Mesendoderm (in vitro differentiated cells): ENCODE measurements around the gene ZNF79.
A peak's percentile ranks its signal among the peaks of the same experiment; 100 is the strongest.

Source experiments
- DNase-seq: peaks from one replicate; pipeline ENCODE4 v3.0.0; 2013
- H2AK5ac ChIP-seq: 2 replicates; pipeline ENCODE4 v1.6.1; 2013; ENCODE audit warnings: low read length, inconsistent platforms
- H2BK120ac ChIP-seq: 2 replicates; pipeline ENCODE4 v1.6.1; 2013; ENCODE audit warnings: low read depth, mild to moderate bottlenecking, low read length, moderate library complexity, mixed read lengths
- H2BK15ac ChIP-seq: replicated peaks from 2 replicates; pipeline ENCODE4 v1.6.1; 2013; ENCODE audit warnings: low read depth, mild to moderate bottlenecking, moderate library complexity
- H2BK5ac ChIP-seq: 2 replicates; pipeline ENCODE4 v1.6.1; 2013; ENCODE audit warnings: low read length, inconsistent platforms
- H3K18ac ChIP-seq: 2 replicates; pipeline ENCODE4 v1.6.1; 2013; ENCODE audit warnings: mild to moderate bottlenecking, low read length, mixed read lengths
- H3K23ac ChIP-seq: one replicate; pipeline ENCODE4 v1.6.1; 2013; ENCODE audit warnings: low read length
- H3K27ac ChIP-seq: 2 replicates; pipeline ENCODE4 v1.5.1; 2013; ENCODE audit warnings: low read depth, mild to moderate bottlenecking, inconsistent platforms, low read length, moderate library complexity
- H3K27me3 ChIP-seq: 2 replicates; pipeline ENCODE4 v1.6.1; 2013; ENCODE audit warnings: low read length, control low read depth, mild to moderate bottlenecking, inconsistent platforms; ENCODE audit not compliant: insufficient read depth, poor library complexity
- H3K36me3 ChIP-seq: 2 replicates; pipeline ENCODE4 v1.6.1; 2013; ENCODE audit warnings: low read length, inconsistent platforms; ENCODE audit not compliant: control insufficient read depth, insufficient read depth
- H3K4ac ChIP-seq: one replicate; pipeline ENCODE4 v1.6.1; 2013; ENCODE audit warnings: low read depth, mild to moderate bottlenecking, low read length, moderate library complexity
- H3K4me1 ChIP-seq: 2 replicates; pipeline ENCODE4 v1.6.1; 2013; ENCODE audit warnings: low read depth, low read length, inconsistent platforms; ENCODE audit not compliant: control insufficient read depth
- H3K4me2 ChIP-seq: 2 replicates; pipeline ENCODE4 v1.6.1; 2013; ENCODE audit warnings: low read length
- H3K4me3 ChIP-seq: 2 replicates; pipeline ENCODE4 v1.5.1; 2013; ENCODE audit warnings: mild to moderate bottlenecking, low read length
- H3K56ac ChIP-seq: one replicate; pipeline ENCODE4 v1.6.1; 2013; ENCODE audit warnings: low read length
- H3K79me1 ChIP-seq: 2 replicates; pipeline ENCODE4 v1.6.1; 2013; ENCODE audit warnings: low read length, inconsistent platforms
- H3K79me2 ChIP-seq: 2 replicates; pipeline ENCODE4 v1.6.1; 2013; ENCODE audit warnings: mild to moderate bottlenecking, low read length; ENCODE audit not compliant: control insufficient read depth, insufficient read depth
- H3K9ac ChIP-seq: 2 replicates; pipeline ENCODE4 v1.6.1; 2013; ENCODE audit warnings: low read length, inconsistent platforms
- H4K5ac ChIP-seq: one replicate; pipeline ENCODE4 v1.6.1; 2013; ENCODE audit warnings: low read length
- H4K8ac ChIP-seq: one replicate; pipeline ENCODE4 v1.6.1; 2013; ENCODE audit warnings: low read depth, mild to moderate bottlenecking, control low read depth, low read length, moderate library complexity
- WGBS: extraction: QIAGEN DNeasy Blood & Tissue Kit; methylation state at CpG from one replicate; pipeline ENCODE4 v1.1.7; 2013; ENCODE audit warnings: low lambda C conversion rate, missing lambda C conversion rate; ENCODE audit not compliant: insufficient coverage; ENCODE audit errors: extremely low coverage; 5-methylcytosine and 5-hydroxymethylcytosine counted together

The ZNF79 gene

DNA sequence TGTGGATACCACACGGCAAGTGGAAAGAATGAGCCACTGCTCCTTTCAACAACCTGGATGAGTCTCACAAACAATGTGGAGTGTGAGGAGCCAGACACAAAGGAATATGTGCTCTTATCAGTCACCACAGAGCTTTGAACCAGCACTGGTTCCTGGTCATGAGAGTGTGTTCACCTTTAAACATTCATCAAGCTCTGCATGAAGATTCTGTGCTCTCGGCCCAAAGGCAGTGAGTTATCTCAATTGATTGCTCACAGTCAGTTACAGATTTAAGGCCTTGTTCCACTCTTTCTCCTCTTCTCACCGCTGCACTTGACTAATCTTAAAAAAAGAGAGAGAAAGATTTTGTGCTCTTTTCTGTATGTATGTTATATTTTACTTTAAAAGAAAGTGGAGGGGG, 46.5 kb downstream of the ZNF79 start:
- Histone ChIP-seq H3K4me3 (no peak overlapping the region), H3K27ac (no peak overlapping the region), H2AK5ac (no peak overlapping the region), H3K18ac (no peak overlapping the region), H3K23ac (no peak overlapping the region), H2BK5ac (no peak overlapping the region), H2BK15ac (no peak overlapping the region), H2BK120ac (no peak overlapping the region), H3K4me1 (no peaks in the 10 kb centered on the region), H3K27me3 (no peaks in the 10 kb centered on the region), H3K4me2 (no peak overlapping the region), H3K9ac (no peak overlapping the region), H3K36me3 (no peaks in the 10 kb centered on the region), H3K4ac (no peak overlapping the region), H3K79me1 (no peaks in the 10 kb centered on the region), H3K79me2 (no peaks in the 10 kb centered on the region), H4K5ac (no peak overlapping the region), H3K56ac (no peak overlapping the region), H4K8ac (no peak overlapping the region)
- WGBS = no CpG with 5 or more reads among the region's 3 CpGs
- DNase-seq = peak; percentile 27

DNA sequence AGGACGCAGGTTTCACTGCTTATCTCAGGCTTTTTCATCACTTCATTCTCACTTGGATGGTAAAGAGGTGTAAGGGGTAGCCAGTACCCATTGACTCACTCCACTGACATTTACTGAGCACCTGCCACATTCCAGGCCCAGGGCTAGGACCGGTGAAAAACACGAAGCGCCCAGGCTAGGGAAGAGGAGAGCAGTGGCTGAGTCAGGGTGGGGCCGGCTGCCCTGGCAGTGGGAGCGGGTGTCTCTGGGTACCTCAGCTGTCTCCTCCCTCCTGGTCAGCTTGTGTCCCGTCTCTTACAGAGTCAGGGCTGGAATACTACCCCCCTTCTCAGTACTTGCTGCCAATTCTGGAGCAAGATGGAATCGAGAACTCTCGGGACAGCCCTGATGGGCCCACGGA, 49.3 kb downstream of the ZNF79 start:
- Histone ChIP-seq H3K4me2 (no peak overlapping the region), H3K18ac (no peak overlapping the region), H3K4me1 (no peaks in the 10 kb centered on the region), H3K56ac (no peak overlapping the region), H4K8ac (no peak overlapping the region), H3K79me1 (no peaks in the 10 kb centered on the region), H3K9ac (no peak overlapping the region), H4K5ac (no peak overlapping the region), H3K4ac (no peak overlapping the region), H2BK5ac (no peak overlapping the region), H2BK15ac (no peak overlapping the region), H3K27me3 (no peaks in the 10 kb centered on the region), H3K27ac (no peak overlapping the region), H3K4me3 (no peak overlapping the region), H3K36me3 (no peaks in the 10 kb centered on the region), H3K79me2 (no peaks in the 10 kb centered on the region), H2BK120ac (no peak overlapping the region), H3K23ac (no peak overlapping the region), H2AK5ac (no peak overlapping the region)
- no peak for DNase-seq
- WGBS = no CpG with 5 or more reads among the region's 10 CpGs

DNA sequence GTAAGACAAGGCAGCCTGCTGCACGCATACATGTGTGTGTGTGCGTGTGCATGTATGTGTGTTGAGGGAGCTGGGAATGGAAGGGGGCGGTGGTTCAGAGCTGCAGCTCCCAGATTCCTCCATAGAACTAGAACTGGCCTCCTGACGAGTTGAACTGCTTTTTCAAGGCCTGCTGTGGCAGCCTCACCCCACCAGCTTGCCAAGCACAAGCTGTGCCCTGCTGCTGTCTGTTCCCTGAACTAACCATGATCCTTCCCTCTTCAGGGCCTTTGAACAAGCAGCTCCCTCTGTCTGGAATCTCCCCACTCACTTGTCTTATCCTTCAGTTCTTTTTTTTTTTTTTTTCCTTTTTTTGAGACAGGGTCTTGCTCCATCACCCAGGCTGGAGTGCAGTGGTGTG, 49.8 kb downstream of the ZNF79 start:
- H3K4ac ChIP-seq = no peak overlapping the region

DNA sequence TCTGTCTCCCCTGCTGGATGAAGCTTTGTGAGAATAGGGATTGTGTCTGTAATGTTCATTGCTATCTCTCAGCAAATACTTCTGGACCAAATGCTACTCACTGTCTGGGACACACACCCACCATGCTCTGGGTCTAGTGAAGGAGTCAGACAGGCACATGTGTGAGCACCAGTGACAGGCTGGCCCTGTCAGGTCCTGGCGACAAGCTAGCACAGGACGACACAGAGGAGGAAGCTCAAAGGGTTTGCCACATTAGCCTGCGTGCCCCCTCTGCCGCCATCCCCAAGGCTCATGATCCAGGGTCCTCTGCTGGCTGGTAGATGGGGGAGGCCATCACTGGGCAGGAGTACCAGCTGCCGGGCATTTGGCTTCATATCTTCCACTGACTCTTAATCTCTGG, 50.4 kb downstream of the ZNF79 start:
- Histone ChIP-seq H3K36me3 (no peaks in the 10 kb centered on the region), H4K8ac (no peak overlapping the region), H3K56ac (no peak overlapping the region), H2AK5ac (no peak overlapping the region), H3K4me1 (no peaks in the 10 kb centered on the region), H3K79me1 (no peaks in the 10 kb centered on the region), H3K27ac (no peak overlapping the region), H4K5ac (no peak overlapping the region), H2BK15ac (no peak overlapping the region), H3K4me2 (no peak overlapping the region), H3K79me2 (no peaks in the 10 kb centered on the region), H3K23ac (no peak overlapping the region), H3K4ac (no peak overlapping the region), H2BK120ac (no peak overlapping the region), H3K9ac (no peak overlapping the region), H2BK5ac (no peak overlapping the region), H3K18ac (no peak overlapping the region), H3K4me3 (no peak overlapping the region), H3K27me3 (no peaks in the 10 kb centered on the region)
- no CpG with 5 or more reads among the region's 5 CpGs for WGBS
- DNase-seq = no peak

More for the DNA sequence above, 49.8 kb downstream of the ZNF79 start:
- H3K4me2 ChIP-seq = no peak overlapping the region
- no peak overlapping the region for H4K5ac ChIP-seq
- H2BK120ac ChIP-seq = no peak overlapping the region
- no peak overlapping the region for H3K27ac ChIP-seq
- no CpG with 5 or more reads among the region's 4 CpGs for WGBS
- H3K36me3 ChIP-seq = no peaks in the 10 kb centered on the region
- no peaks in the 10 kb centered on the region for H3K79me2 ChIP-seq
- no peaks in the 10 kb centered on the region for H3K79me1 ChIP-seq
- no peak overlapping the region for H3K18ac ChIP-seq
- DNase-seq = no peak
- no peak overlapping the region for H3K23ac ChIP-seq
- no peaks in the 10 kb centered on the region for H3K27me3 ChIP-seq
- H2BK5ac ChIP-seq = no peak overlapping the region
- H3K4me3 ChIP-seq = no peak overlapping the region
- H4K8ac ChIP-seq = no peak overlapping the region
- H2BK15ac ChIP-seq = no peak overlapping the region
- H3K9ac ChIP-seq = no peak overlapping the region
- H3K56ac ChIP-seq = no peak overlapping the region
- no peaks in the 10 kb centered on the region for H3K4me1 ChIP-seq
- H2AK5ac ChIP-seq = no peak overlapping the region

DNA sequence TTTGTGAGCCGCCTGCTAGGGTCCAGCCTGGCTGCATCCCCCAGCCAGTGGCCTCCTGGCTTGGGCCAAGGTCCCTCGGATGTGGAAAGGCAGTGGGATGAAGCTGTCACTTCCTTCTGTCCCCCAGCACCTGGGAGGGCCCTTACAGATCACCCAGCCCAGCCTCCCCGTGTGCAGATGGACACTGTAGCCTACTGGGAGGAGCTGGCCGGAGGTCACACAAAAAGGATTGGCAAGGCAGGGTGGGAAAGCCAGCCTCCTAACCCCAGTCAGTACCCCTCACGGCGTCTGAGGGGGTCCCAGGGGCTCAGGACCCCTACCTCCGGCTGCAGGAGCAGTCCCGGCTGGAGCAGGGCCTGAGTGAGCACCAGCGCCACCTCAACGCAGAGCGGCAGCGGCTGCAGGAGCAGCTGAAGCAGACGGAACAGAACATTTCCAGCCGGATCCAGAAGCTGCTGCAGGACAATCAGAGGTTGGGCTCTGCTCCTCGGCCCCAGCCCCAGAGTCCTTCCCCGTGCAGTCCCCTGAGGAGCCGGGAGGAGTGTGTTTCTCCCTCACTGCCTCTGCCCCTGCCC, 55.4 kb downstream of the ZNF79 start:
- no peak overlapping the region for H2AK5ac ChIP-seq
- H3K79me2 ChIP-seq = no peaks in the 10 kb centered on the region
- H3K4me3 ChIP-seq = no peak overlapping the region
- H2BK120ac ChIP-seq = no peak overlapping the region
- no peak overlapping the region for H4K5ac ChIP-seq
- no peak overlapping the region for H3K4ac ChIP-seq
- no CpG with 5 or more reads among the region's 17 CpGs for WGBS
- no peak overlapping the region for H3K56ac ChIP-seq
- no peaks in the 10 kb centered on the region for H3K4me1 ChIP-seq
- H3K18ac ChIP-seq = no peak overlapping the region
- DNase-seq = no peak
- no peak overlapping the region for H2BK5ac ChIP-seq
- no peaks in the 10 kb centered on the region for H3K79me1 ChIP-seq
- no peak overlapping the region for H3K9ac ChIP-seq
- H3K27me3 ChIP-seq = no peaks in the 10 kb centered on the region
- H3K4me2 ChIP-seq = no peak overlapping the region
- peaks cover 3% of the 10 kb centered on the region for H3K36me3 ChIP-seq
- no peak overlapping the region for H3K23ac ChIP-seq
- H4K8ac ChIP-seq = no peak overlapping the region
- no peak overlapping the region for H2BK15ac ChIP-seq
- no peak overlapping the region for H3K27ac ChIP-seq

DNA sequence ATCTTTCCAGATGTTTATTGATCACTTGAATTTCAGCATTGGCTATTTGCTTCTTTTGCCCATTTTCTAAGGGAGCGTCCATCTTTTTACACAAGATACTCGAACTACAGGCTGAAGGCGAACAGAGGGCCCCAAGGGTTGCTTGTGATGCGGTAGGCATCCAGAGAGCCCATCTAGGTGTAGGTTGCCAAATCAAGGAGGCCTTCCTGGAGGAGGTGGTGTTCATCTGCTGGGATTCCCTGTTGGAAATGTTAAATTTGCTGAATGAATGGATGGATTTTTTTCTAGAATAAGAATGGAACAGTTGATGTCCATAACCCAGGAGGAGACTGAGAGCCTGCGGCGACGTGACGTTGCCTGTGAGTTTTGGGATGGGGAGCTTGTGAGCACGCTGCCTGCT, 58.5 kb downstream of the ZNF79 start:
- Histone ChIP-seq H4K8ac (no peak overlapping the region), H3K4me3 (no peak overlapping the region), H4K5ac (no peak overlapping the region), H3K23ac (no peak overlapping the region), H2BK5ac (no peak overlapping the region), H3K27me3 (no peaks in the 10 kb centered on the region), H3K79me2 (no peaks in the 10 kb centered on the region), H3K4me2 (no peak overlapping the region), H3K4ac (no peak overlapping the region), H3K18ac (no peak overlapping the region), H2BK120ac (no peak overlapping the region), H3K79me1 (no peaks in the 10 kb centered on the region), H3K56ac (no peak overlapping the region), H2BK15ac (no peak overlapping the region), H3K36me3 (peaks cover 3% of the 10 kb centered on the region), H2AK5ac (no peak overlapping the region), H3K9ac (no peak overlapping the region), H3K27ac (no peak overlapping the region), H3K4me1 (no peaks in the 10 kb centered on the region)
- no CpG with 5 or more reads among the region's 9 CpGs for WGBS
- DNase-seq = no peak
